Fibroblast of lung (primary cell): ENCODE measurements around the gene ARHGAP42. TPM values are rescaled to one million over a fixed set of nuclear protein-coding genes. Genes with fewer than 3 reads are reported as not detected.

Experiments used
- DNase-seq, 2 donors: peaks; one replicate each; pipeline versions ENCODE4 v3.0.0 to v3.0.0-alpha.2; 2010; ENCODE audit warnings: low read depth in 2 of 2
- H2AFZ ChIP-seq: 2 replicates; pipeline ENCODE4 v1.5.1; 2012; ENCODE audit warnings: low read length, control low read depth, inconsistent platforms
- H3K27ac ChIP-seq: 2 replicates; pipeline ENCODE4 v1.5.1; 2011; ENCODE audit warnings: low read length, control low read depth; ENCODE audit not compliant: insufficient read depth
- H3K27me3 ChIP-seq: 2 replicates; pipeline ENCODE4 v1.5.1; 2011; ENCODE audit warnings: mild to moderate bottlenecking, low read length; ENCODE audit not compliant: control insufficient read depth, insufficient read depth
- H3K36me3 ChIP-seq: 2 replicates; pipeline ENCODE4 v1.5.1; 2011; ENCODE audit warnings: low read length; ENCODE audit not compliant: control insufficient read depth, insufficient read depth
- H3K4me1 ChIP-seq: 2 replicates; pipeline ENCODE4 v1.5.1; 2011; ENCODE audit warnings: low read length; ENCODE audit not compliant: control insufficient read depth, insufficient read depth; ENCODE audit errors: extremely low read depth
- H3K4me2 ChIP-seq: 2 replicates; pipeline ENCODE4 v1.5.1; 2011; ENCODE audit warnings: low read length, control low read depth; ENCODE audit not compliant: insufficient read depth; ENCODE audit errors: extremely low read depth
- H3K4me3 ChIP-seq, 4 experiments: fragments of 200-600 bp in 1 of 4; sonication (generic) in 1 of 4; replicated peaks in 1 of 4; 2 replicates each; pipeline ENCODE4 v1.5.1; 2011 to 2016; ENCODE audit warnings: low read length in 4 of 4, low read depth in 3 of 4, mild to moderate bottlenecking in 3 of 4, control low read depth in 2 of 4, inconsistent platforms in 1 of 4, mixed read lengths in 1 of 4; ENCODE audit not compliant: insufficient read depth in 1 of 4; ENCODE audit errors: control extremely low read depth in 1 of 4
- H3K79me2 ChIP-seq: 2 replicates; pipeline ENCODE4 v1.5.1; 2012; ENCODE audit warnings: mild to moderate bottlenecking, low read length, inconsistent platforms; ENCODE audit not compliant: control insufficient read depth, insufficient read depth
- H3K9ac ChIP-seq: 2 replicates; pipeline ENCODE4 v1.5.1; 2011; ENCODE audit warnings: mild to moderate bottlenecking, low read length, control low read depth; ENCODE audit not compliant: insufficient read depth
- H3K9me3 ChIP-seq: 2 replicates; pipeline ENCODE4 v1.5.1; 2012; ENCODE audit warnings: low read depth, low read length; ENCODE audit not compliant: control insufficient read depth, insufficient read depth
- H4K20me1 ChIP-seq: 2 replicates; pipeline ENCODE4 v1.5.1; 2011; ENCODE audit warnings: low read length; ENCODE audit not compliant: control insufficient read depth, insufficient read depth; ENCODE audit errors: extremely low read depth
- CTCF ChIP-seq, 2 donors: IDR thresholded peaks in 1 of 2; conservative IDR thresholded peaks in 1 of 2; 1 replicate in 1 of 2; 2 replicates in 1 of 2; pipeline ENCODE4 v1.5.1; 2011 to 2012; ENCODE audit warnings: low read length in 2 of 2, control low read depth in 1 of 2, inconsistent platforms in 1 of 2, low read depth in 1 of 2, mild to moderate bottlenecking in 1 of 2
- EZH2 ChIP-seq: IDR thresholded peaks from 2 replicates; pipeline ENCODE4 v1.5.1; 2012; ENCODE audit warnings: low read length, control low read depth, mild to moderate bottlenecking; ENCODE audit errors: missing control alignments
- polyA plus RNA-seq, 2 donors: library from polyadenylated mRNA; depleted of rRNA in 1 of 2; stranded (reverse) in 1 of 2; unstranded in 1 of 2; fragments of >200 nt; gene quantifications; 2 replicates each; pipeline ENCODE4 v1.2.1, GENCODE V29; 2011 to 2012; ENCODE audit warnings: missing spikeins in 1 of 2
- total RNA-seq: library from RNA; depleted of rRNA; stranded (reverse); fragments of >200 nt; gene quantifications from 2 replicates; pipeline ENCODE4 v1.2.1, GENCODE V29; 2014

ARHGAP42 gene
- total and polyA plus RNA-seq, 2 donors (not counting 1 experiment from before 2014, with no cell fraction given) = 8.0 to 13.4 TPM

GRCh38 chr11:100774859-100775258 lies 87.8 kb downstream of the ARHGAP42 start:
- Histone ChIP-seq H2AFZ (no peak overlapping the region), H3K27ac (no peak overlapping the region), H3K4me3 (no peak overlapping the region), H4K20me1 (no peaks in the 10 kb centered on the region), H3K4me2 (no peak overlapping the region), H3K9ac (no peak overlapping the region), H3K9me3 (no peaks in the 10 kb centered on the region), H3K79me2 (no peaks in the 10 kb centered on the region), H3K4me1 (no peaks in the 10 kb centered on the region), H3K36me3 (no peaks in the 10 kb centered on the region), H3K27me3 (no peaks in the 10 kb centered on the region)
- DNase-seq = no peak
- no peak for TF ChIP-seq EZH2
- TF ChIP-seq CTCF (conservative IDR thresholded peaks at IDR 0.05 in 1 of 2, IDR thresholded peaks at IDR 0.05 in 1 of 2; ENCODE audit: low read depth in 1 of 2, low read length in 2 of 2) = no peak

GRCh38 chr11:100776212-100776896 lies 89.3 kb downstream of the ARHGAP42 start:
- Histone ChIP-seq H3K4me3 (no peak overlapping the region), H3K36me3 (no peaks in the 10 kb centered on the region), H4K20me1 (no peaks in the 10 kb centered on the region), H3K79me2 (no peaks in the 10 kb centered on the region), H3K4me1 (no peaks in the 10 kb centered on the region), H3K4me2 (no peak overlapping the region), H3K27me3 (no peaks in the 10 kb centered on the region), H3K9me3 (no peaks in the 10 kb centered on the region), H3K9ac (no peak overlapping the region), H2AFZ (no peak overlapping the region), H3K27ac (no peak overlapping the region)
- TF ChIP-seq EZH2 = no peak
- no peak for TF ChIP-seq CTCF (conservative IDR thresholded peaks at IDR 0.05 in 1 of 2, IDR thresholded peaks at IDR 0.05 in 1 of 2; ENCODE audit: low read depth in 1 of 2, low read length in 2 of 2)
- DNase-seq = peak; percentile 81 to 86

GRCh38 chr11:100777103-100777502 lies 90.0 kb downstream of the ARHGAP42 start:
- no peaks in the 10 kb centered on the region for H3K9me3 ChIP-seq
- peak in 1 of 2 donors; percentile 30 for DNase-seq
- H3K4me3 ChIP-seq = no peak overlapping the region
- TF ChIP-seq EZH2 (no peak), CTCF (conservative IDR thresholded peaks at IDR 0.05 in 1 of 2, IDR thresholded peaks at IDR 0.05 in 1 of 2; ENCODE audit: low read depth in 1 of 2, low read length in 2 of 2) (no peak)
- no peaks in the 10 kb centered on the region for H3K27me3 ChIP-seq
- H3K4me1 ChIP-seq = no peaks in the 10 kb centered on the region
- no peaks in the 10 kb centered on the region for H4K20me1 ChIP-seq
- no peaks in the 10 kb centered on the region for H3K36me3 ChIP-seq
- H3K79me2 ChIP-seq = no peaks in the 10 kb centered on the region
- no peak overlapping the region for H2AFZ ChIP-seq
- H3K27ac ChIP-seq = no peak overlapping the region
- H3K4me2 ChIP-seq = no peak overlapping the region
- H3K9ac ChIP-seq = no peak overlapping the region
